Spleen (tissue), 7 donors: ENCODE data around the gene LMOD1.

Experiments used
- CTCF ChIP-seq, 11 experiments: fragments of 200-600 bp in 7 of 11; fragments of 450-650 bp in 4 of 11; sonication (generic) in 4 of 11; IDR thresholded peaks in 8 of 11; conservative IDR thresholded peaks in 3 of 11; 1 replicate in 7 of 11; 2 replicates in 4 of 11; pipeline versions ENCODE4 v1.4.0 to v1.8.0; 2016 to 2021; ENCODE audit warnings: antibody characterized with exemption in 11 of 11, inconsistent platforms in 4 of 11, mild to moderate bottlenecking in 1 of 11
- POLR2A ChIP-seq, 3 donors: fragments of 450-650 bp; IDR thresholded peaks; one replicate each; pipeline ENCODE4 v1.5.1; 2017; ENCODE audit warnings: antibody characterized with exemption in 3 of 3, mild to moderate bottlenecking in 1 of 3
- donor health status: DM: no; HTN: no; CAD: no; lungs with moderate emphysema.
- donor health status: DM: no; HTN: no; CAD: no.
- donor health status: DM: no; HTN: no; CAD: no.

- TF ChIP-seq CTCF (IDR thresholded peaks at IDR 0.05 in 8 of 11, conservative IDR thresholded peaks at IDR 0.05 in 3 of 11) (no peak), POLR2A (IDR thresholded peaks at IDR 0.05) (no peak)
Measured at GRCh38 chr1:201898240-201898894, 48.0 kb downstream of the LMOD1 start.
